Fibroblast of lung (primary cell): ENCODE results near the gene TTC3.

Experiments used
- CTCF ChIP-seq, 2 donors: IDR thresholded peaks in 1 of 2; conservative IDR thresholded peaks in 1 of 2; 1 replicate in 1 of 2; 2 replicates in 1 of 2; pipeline ENCODE4 v1.5.1; 2011 to 2012; ENCODE audit warnings: low read length in 2 of 2, control low read depth in 1 of 2, inconsistent platforms in 1 of 2, low read depth in 1 of 2, mild to moderate bottlenecking in 1 of 2
- EZH2 ChIP-seq: IDR thresholded peaks from 2 replicates; pipeline ENCODE4 v1.5.1; 2012; ENCODE audit warnings: low read length, control low read depth, mild to moderate bottlenecking; ENCODE audit errors: missing control alignments

GRCh38 chr21:37193006-37193405 lies 120.0 kb downstream of the TTC3 start:
- TF ChIP-seq CTCF (conservative IDR thresholded peaks at IDR 0.05 in 1 of 2, IDR thresholded peaks at IDR 0.05 in 1 of 2; ENCODE audit: low read depth in 1 of 2, low read length in 2 of 2) (no peak), EZH2 (no peak)
